Neural progenitor cell (in vitro differentiated cells): ENCODE data around the gene DLGAP4.

Source experiments
- CTCF ChIP-seq: fragments of 200-600 bp; sonication (generic); IDR thresholded peaks from 2 replicates; pipeline ENCODE4 v1.5.1; 2017; ENCODE audit warnings: antibody characterized with exemption, mild to moderate bottlenecking
- EZH2 ChIP-seq: fragments of 200-600 bp; sonication (generic); IDR thresholded peaks from 2 replicates; pipeline ENCODE4 v1.6.1; 2017; ENCODE audit warnings: antibody characterized with exemption, mild to moderate bottlenecking, moderate library complexity
- EZH2phosphoT487 ChIP-seq: fragments of 200-600 bp; sonication (generic); IDR thresholded peaks from 2 replicates; pipeline ENCODE4 v1.6.1; 2017; ENCODE audit warnings: antibody characterized with exemption

- TF ChIP-seq EZH2: no peak
- no peak for TF ChIP-seq CTCF
- no peak for TF ChIP-seq EZH2phosphoT487
Observed at GRCh38 chr20:36309643-36310042, 3.5 kb downstream of the DLGAP4 start.
